Activated CD8-positive, alpha-beta T cell treated with anti-CD3 and anti-CD28 coated beads for 36 hours (primary cell): ENCODE measurements around the gene SKIC8. TPM values are rescaled to one million over a fixed set of nuclear protein-coding genes. Genes with fewer than 3 reads are reported as not detected.

Experiments used
- ATAC-seq: fragments of 200-7000 bp; cut with Tn5 transposase; one replicate; pipeline ENCODE4 v1.10.0; 2021; ENCODE audit warnings: mild to moderate bottlenecking, moderate library complexity
- CTCF ChIA-PET: fragments of 350-600 bp; sonication (Branson Sonifier 250); formaldehyde crosslinking; loops from one replicate; lab custom pipeline; 2021; ENCODE audit warnings: antibody characterized with exemption; lab: Charles Lee
- POLR2A ChIA-PET: fragments of 350-600 bp; sonication (Branson Sonifier 250); formaldehyde crosslinking; loops from one replicate; lab custom pipeline; 2021; ENCODE audit warnings: antibody characterized with exemption; lab: Charles Lee
- DNase-seq: peaks from one replicate; pipeline ENCODE4 v3.0.0-alpha.2; 2020
- H3K27ac Mint-ChIP-seq: one replicate; pipeline ENCODE4 v1.8.0; 2021; ENCODE audit warnings: mild to moderate bottlenecking, mixed read lengths
- H3K27me3 Mint-ChIP-seq: one replicate; pipeline ENCODE4 v1.8.0; 2021; ENCODE audit warnings: mixed read lengths
- H3K36me3 Mint-ChIP-seq: one replicate; pipeline ENCODE4 v1.8.0; 2021; ENCODE audit warnings: low read depth, mixed read lengths
- H3K4me1 Mint-ChIP-seq: one replicate; pipeline ENCODE4 v1.8.0; 2021; ENCODE audit warnings: low read depth, mixed read lengths
- H3K4me3 Mint-ChIP-seq: one replicate; pipeline ENCODE4 v1.8.0; 2021; ENCODE audit warnings: mild to moderate bottlenecking, moderate library complexity, mixed read lengths
- H3K9me3 Mint-ChIP-seq: one replicate; pipeline ENCODE4 v1.8.0; 2021; ENCODE audit warnings: mixed read lengths
- CTCF ChIP-seq: fragments of 200-600 bp; IDR thresholded peaks from one replicate; pipeline ENCODE4 v1.8.0; 2022; ENCODE audit warnings: antibody characterized with exemption, mild to moderate bottlenecking
- intact Hi-C: fragments of 100-400 bp; cut with micrococcal nuclease; formaldehyde crosslinking; loops from one replicate; pipeline ENCODE4 v1.10.0; 2022
- total RNA-seq, 2 experiments: library from RNA; stranded (reverse); gene quantifications; one replicate each; pipeline ENCODE4 v1.2.3, GENCODE V29; 2021

Gene SKIC8
- total RNA-seq, 2 experiments from 2014 or later = 63.0 to 64.5 TPM

DNA sequence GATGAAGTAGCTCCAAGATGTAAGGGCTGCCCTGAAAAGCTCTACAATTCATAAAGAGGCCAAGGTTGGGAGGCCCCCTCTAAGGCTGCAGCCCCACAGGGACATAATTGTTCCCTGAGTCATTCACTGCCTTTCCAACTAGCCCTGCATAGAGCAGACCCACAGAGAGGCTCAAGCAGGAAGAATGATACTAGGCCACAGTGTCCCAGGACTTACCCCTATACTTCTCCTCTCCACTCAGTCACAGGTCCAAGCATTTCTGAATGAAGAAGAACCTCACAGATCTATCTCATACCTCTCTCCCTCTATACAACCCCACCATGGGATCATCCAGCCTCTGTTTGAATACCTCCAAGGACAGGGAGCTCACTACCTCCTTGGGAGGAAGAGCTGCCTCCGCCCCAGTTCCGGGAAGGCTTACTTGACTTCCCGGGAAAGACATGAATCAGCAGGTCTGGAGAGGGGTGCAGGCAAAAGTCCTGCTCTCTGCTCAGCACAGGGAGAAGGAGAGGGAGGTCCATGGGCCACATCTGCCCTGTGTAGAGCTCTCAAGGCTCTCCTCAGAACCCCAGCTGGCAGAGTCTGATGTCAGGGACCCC lies 6.9 kb upstream of the SKIC8 start:
- ATAC-seq = no peak
- H3K4me1 Mint-ChIP-seq = peaks cover 9% of the 10 kb centered on the region
- H3K36me3 Mint-ChIP-seq = no peaks in the 10 kb centered on the region
- no peak for TF ChIP-seq CTCF
- H3K9me3 Mint-ChIP-seq = no peaks in the 10 kb centered on the region
- no peak for DNase-seq
- CTCF ChIA-PET = interaction anchor here (1.1 to 1.2 kb wide), 4 partner anchors 11 to 131 kb away, joined by 3 to 5 read pairs (median 3); partner anchors contain the start of gene IREB2
- no peak overlapping the region for H3K27ac Mint-ChIP-seq
- H3K27me3 Mint-ChIP-seq = peaks cover 5% of the 10 kb centered on the region
- intact Hi-C loops = loop anchor here (5.0 kb wide), 1 partner anchor 116 kb away; no protein-coding TSS in a partner anchor
- no peak overlapping the region for H3K4me3 Mint-ChIP-seq
- POLR2A ChIA-PET = no interaction called here

GRCh38 chr15:78304216-78305066 lies 5.0 kb upstream of the SKIC8 start:
- peaks cover 5% of the 10 kb centered on the region for H3K27me3 Mint-ChIP-seq
- no peak for TF ChIP-seq CTCF
- DNase-seq (no peak), ATAC-seq (no peak)
- ChIA-PET POLR2A (interaction anchor here (1.2 kb wide), 1 partner anchor 137 kb away, joined by 4 read pairs; no protein-coding TSS in a partner anchor), CTCF (no interaction called here)
- no peaks in the 10 kb centered on the region for H3K36me3 Mint-ChIP-seq
- H3K4me1 Mint-ChIP-seq = peaks cover 10% of the 10 kb centered on the region
- H3K9me3 Mint-ChIP-seq = no peaks in the 10 kb centered on the region
- no peak overlapping the region for H3K4me3 Mint-ChIP-seq
- H3K27ac Mint-ChIP-seq = no peak overlapping the region
- intact Hi-C loops = loop anchor here (5.0 kb wide), 1 partner anchor 118 kb away; no protein-coding TSS in a partner anchor

GRCh38 chr15:78302579-78303312 lies 3.3 kb upstream of the SKIC8 start:
- Mint-ChIP-seq H3K4me1 (peaks cover 18% of the 10 kb centered on the region), H3K4me3 (no peak overlapping the region)
- ATAC-seq = no peak

DNA sequence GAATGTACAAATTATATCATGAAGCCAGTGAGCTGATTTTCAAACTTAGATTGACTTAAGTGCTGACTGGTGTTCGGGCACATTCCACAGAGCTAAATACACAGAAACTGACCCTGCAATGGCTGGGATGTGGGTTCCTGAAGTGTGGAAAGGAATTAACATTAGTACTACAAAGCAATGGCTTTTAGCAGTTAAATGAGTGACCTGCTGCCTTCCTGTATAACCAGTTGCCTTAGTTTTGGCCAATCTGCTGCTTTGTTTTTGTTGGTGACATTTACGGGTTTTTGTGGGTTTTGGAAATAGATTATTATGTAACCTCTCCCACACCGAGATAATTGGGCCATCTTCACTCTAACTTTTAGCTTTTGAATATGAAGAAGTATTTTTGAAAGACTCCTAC lies 2.4 kb upstream of the SKIC8 start:
- TF ChIP-seq CTCF = no peak
- no peak overlapping the region for H3K4me3 Mint-ChIP-seq
- intact Hi-C loops = no loop called here
- no peak overlapping the region for H3K27ac Mint-ChIP-seq
- CTCF ChIA-PET = interaction anchor here (1.6 kb wide), 1 partner anchor 16 kb away, joined by 4 read pairs; no protein-coding TSS in a partner anchor
- no peaks in the 10 kb centered on the region for H3K9me3 Mint-ChIP-seq
- peaks cover 25% of the 10 kb centered on the region for H3K4me1 Mint-ChIP-seq
- ATAC-seq (no peak), DNase-seq (no peak)
- no peaks in the 10 kb centered on the region for H3K36me3 Mint-ChIP-seq
- no peaks in the 10 kb centered on the region for H3K27me3 Mint-ChIP-seq
- POLR2A ChIA-PET = interaction anchor here (4.8 kb wide), 1 partner anchor 136 kb away, joined by 32 read pairs; the partner anchor contains the start of gene IREB2

More at GRCh38 chr15:78302579-78303312, 3.3 kb upstream of the SKIC8 start:
- no peak for TF ChIP-seq CTCF
- ChIA-PET CTCF (interaction anchor here (1.6 kb wide), 1 partner anchor 15 kb away, joined by 4 read pairs; no protein-coding TSS in a partner anchor), POLR2A (interaction anchor here (4.8 kb wide), 1 partner anchor 135 kb away, joined by 32 read pairs; the partner anchor contains the start of gene IREB2)
- Mint-ChIP-seq H3K36me3 (no peaks in the 10 kb centered on the region), H3K9me3 (no peaks in the 10 kb centered on the region), H3K27me3 (no peaks in the 10 kb centered on the region), H3K27ac (no peak overlapping the region)
- no peak for DNase-seq
- intact Hi-C loops = no loop called here
